ENCODE results near the gene CNTLN. TPM values are rescaled to one million over a fixed set of nuclear protein-coding genes. Genes with fewer than 3 reads are reported as not detected.
"Not testable (repeated sequence)": the region's sequence is repeated elsewhere in the genome, so short reads cannot be mapped to it uniquely, and the experiment has no call there.

Gene CNTLN
- polyA plus RNA-seq, 4 donors = 12.7 to 13.1 (median 13.0) TPM

DNA sequence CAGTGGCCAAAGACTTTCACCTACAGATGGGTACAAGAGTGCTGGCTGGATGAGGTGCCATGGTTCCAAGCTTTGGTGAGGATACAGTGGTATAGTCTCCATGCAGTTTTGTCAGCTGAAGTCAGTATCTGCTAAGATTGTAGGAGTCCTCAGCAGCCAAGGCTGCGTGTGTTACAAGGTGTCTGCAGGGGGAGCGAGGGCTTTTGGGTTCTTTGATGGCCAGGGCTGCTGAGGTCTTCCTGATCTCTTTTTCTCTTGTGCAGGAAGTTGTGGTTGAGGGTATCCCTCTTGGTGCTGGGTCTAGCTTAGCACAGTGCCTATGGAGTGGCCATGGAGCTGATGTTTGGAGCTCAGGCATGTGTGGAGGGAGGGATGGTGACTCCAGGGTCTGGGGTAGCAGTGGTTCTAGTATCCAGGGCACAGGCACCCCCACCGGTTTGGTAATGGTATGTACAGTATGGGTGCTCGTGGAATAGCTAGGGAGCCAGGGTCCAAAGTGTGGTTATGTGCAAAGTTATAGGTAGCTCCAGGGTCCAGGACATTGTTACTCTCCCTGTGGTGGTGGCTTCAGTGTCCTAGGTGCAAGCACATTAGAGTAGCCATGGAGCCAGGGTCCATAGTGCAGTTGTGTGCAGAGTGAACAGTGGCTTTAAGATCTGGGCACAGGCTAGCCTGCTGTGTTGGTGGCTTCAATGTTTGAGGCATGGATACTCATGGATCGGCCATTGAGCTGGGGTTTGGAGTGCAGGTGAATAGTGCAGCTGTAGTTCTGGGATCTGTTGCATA is 36.7 kb downstream of the CNTLN start:
- DNase-seq (ENCODE audit: low read depth in 4 of 4, low spot score in 2 of 4) = no peak

DNA sequence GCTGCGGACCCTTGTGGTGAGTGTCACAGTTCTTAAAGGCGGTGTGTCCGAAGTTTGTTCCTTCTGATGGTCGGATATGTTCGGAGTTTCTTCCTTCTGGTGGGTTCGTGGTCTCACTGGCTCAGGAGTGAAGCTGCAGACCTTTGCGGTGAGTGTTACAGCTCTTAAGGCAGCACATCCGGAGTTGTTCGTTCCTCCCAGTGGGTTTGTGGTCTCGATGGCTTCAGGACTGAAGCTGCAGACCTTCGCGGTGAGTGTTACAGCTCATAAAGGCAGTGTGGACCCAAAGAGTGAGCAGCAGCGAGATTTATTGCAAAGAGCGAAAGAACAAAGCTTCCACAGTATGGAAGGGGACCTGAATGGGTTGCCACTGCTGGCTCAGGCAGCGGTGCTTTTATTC is 42.7 kb downstream of the CNTLN start:
- DNase-seq (ENCODE audit: low read depth in 4 of 4, low spot score in 2 of 4) = not testable (repeated sequence)

- no peak for DNase-seq (ENCODE audit: low read depth in 4 of 4, low spot score in 2 of 4)
These were observed 50.7 kb downstream of the CNTLN start for GRCh38 chr9:17185481-17186029.

- DNase-seq (ENCODE audit: low read depth in 4 of 4, low spot score in 2 of 4) = no peak
These were observed 56.2 kb downstream of the CNTLN start for GRCh38 chr9:17191082-17191481.

DNA sequence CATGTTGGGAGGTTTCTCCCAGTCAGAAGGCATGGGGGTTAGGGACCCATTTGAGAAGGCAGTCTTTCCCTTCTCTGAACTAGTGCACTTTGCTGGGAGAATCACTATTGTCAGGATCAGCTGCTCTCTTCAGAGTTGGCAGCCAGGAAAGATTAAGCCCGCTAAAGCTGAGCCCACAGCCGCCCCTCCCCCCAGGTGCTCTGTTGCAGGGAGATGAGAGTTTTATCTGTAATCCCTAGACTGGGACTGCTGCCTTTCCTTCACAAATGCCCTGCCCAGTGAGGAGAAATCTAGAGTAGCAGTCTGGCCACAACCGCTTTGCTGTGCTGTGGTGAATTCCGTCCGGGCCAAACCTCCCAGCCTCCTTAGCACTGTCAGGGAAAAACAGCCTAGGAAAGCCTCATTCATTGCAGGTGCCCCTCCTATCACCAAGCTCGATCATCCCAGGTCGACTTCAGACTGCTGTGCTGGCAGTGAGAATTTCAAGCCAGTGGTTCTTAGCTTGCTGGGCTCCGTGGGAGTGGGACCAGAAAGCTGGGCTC is 69.8 kb downstream of the CNTLN start:
- no peak for DNase-seq (ENCODE audit: low read depth in 4 of 4, low spot score in 2 of 4)

GRCh38 chr9:17216011-17216410 is 81.2 kb downstream of the CNTLN start:
- DNase-seq (ENCODE audit: low read depth in 4 of 4, low spot score in 2 of 4) = no peak

DNA sequence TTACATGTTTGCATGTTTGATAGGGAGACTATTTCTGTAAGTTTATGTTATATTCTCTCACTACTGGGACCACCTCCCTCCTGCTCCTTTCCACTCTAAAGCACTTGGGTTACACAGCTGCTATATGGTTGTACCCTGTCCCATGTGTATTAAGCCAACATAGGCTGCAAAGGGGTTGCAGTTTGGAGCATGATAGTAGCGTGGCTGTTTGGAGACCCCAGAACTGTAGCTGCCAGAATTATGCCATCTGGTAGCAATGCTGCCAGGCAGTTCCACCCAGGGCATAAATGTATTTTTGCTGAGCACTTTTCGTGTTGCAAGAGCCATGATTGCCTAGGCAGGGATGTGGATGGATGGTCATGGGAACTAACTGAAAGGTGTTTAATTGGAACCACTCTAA is 81.8 kb downstream of the CNTLN start:
- no peak for DNase-seq (ENCODE audit: low read depth in 4 of 4, low spot score in 2 of 4)

- DNase-seq (ENCODE audit: low read depth in 4 of 4, low spot score in 2 of 4) = no peak
These were observed 82.4 kb downstream of the CNTLN start for GRCh38 chr9:17217272-17217671.

DNA sequence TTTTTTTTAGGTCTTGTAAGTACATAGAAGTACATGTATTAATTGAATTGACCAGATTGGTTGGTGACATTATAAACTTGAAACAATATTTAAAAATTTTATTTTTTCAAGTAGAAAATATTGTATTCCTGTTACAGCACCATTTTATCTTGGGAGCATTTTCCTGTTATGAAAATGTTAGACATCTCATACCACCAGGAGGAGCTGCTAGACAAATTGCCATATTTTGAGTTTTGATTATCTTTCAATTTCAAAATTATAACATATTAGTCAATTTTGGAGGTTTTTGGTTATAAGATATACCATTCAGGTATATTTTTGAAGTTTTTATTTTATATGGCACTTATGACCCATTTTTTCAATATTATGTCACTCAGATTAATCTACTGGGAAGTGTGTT is 84.4 kb downstream of the CNTLN start:
- no peak for DNase-seq (ENCODE audit: low read depth in 4 of 4, low spot score in 2 of 4)

GRCh38 chr9:17222932-17223331 is 88.1 kb downstream of the CNTLN start:
- DNase-seq (ENCODE audit: low read depth in 4 of 4, low spot score in 2 of 4) = no peak

DNA sequence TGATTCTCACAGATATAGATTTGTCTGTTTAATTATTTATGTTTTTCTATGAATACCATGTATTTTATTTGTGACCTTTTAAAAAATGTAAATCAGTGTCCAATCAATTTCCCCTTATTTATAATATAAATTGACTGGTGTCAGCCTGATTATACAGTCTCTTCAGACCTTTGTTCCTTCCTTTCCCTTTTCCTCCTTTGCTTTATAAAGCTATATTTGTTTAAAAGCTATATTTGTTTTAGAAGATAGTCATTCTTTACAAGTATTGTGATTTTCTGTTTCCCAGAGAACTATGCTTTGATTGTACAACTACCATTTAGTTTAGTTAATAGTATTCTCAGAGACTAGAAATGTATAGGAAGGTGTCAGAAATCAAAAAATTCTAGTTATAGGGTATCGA is 90.6 kb downstream of the CNTLN start:
- DNase-seq (ENCODE audit: low read depth in 4 of 4, low spot score in 2 of 4) = no peak

GRCh38 chr9:17229945-17230560 is 95.2 kb downstream of the CNTLN start:
- no peak for DNase-seq (ENCODE audit: low read depth in 4 of 4, low spot score in 2 of 4)

DNA sequence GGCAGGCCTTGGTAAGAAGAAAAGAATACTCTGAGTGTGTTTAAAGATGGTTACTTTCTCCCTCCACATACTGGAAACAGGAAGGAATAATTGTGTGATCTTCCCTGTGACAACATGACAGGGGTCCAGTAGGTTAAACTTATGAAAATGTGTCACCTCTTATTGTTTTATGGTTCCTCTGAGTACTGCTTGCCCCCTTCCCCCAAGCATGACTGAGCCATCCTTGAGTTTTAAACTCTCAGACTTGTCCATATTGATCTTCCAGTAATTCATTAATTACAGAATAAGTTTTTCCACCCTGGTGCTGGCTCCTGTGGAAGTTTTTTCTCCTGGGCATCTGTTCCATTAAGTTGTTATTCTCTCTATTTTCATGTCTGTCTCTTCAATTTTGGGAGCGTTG is 95.8 kb downstream of the CNTLN start:
- no peak for DNase-seq (ENCODE audit: low read depth in 4 of 4, low spot score in 2 of 4)

DNA sequence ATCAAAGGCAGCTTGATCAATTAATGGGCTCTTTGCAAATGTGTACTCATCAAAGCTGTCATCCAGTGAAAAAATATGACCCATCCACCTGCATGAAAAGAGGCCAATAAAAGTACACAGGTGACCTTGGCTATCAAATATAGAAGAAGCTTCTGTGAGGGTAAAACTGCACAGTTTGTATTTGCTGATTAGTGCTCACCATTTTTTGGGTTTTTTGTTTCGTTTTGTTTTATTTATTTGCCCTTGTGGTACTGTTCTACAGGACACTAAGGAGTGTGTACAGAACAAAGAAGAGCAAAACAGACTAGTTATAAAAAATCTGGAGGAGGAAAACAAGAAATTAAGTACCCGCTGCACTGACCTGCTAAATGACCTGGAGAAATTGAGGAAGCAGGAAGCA is 101.3 kb downstream of the CNTLN start:
- no peak for DNase-seq (ENCODE audit: low read depth in 4 of 4, low spot score in 2 of 4)

GRCh38 chr9:17246770-17247169 is 111.9 kb downstream of the CNTLN start:
- no peak for DNase-seq (ENCODE audit: low read depth in 4 of 4, low spot score in 2 of 4)

DNA sequence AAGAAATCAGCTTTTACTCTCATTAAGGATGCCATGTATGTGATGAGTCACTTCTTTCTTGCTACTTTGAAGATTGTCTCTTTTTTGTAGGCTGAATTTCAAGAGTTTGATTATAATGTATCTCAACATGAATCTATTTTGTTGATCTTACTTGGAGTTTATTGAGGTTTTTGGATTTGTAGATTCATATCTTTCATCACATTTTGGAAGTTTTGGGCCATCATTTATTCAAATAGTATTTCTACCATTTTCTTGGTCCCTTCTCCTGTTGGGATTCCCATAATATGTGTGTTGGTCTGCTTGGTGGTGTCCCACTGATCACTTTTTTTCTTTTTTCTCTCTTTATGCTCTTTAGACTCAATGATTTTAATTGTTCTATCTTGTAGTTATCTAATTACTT is 116.3 kb downstream of the CNTLN start:
- no peak for DNase-seq (ENCODE audit: low read depth in 4 of 4, low spot score in 2 of 4)

DNA sequence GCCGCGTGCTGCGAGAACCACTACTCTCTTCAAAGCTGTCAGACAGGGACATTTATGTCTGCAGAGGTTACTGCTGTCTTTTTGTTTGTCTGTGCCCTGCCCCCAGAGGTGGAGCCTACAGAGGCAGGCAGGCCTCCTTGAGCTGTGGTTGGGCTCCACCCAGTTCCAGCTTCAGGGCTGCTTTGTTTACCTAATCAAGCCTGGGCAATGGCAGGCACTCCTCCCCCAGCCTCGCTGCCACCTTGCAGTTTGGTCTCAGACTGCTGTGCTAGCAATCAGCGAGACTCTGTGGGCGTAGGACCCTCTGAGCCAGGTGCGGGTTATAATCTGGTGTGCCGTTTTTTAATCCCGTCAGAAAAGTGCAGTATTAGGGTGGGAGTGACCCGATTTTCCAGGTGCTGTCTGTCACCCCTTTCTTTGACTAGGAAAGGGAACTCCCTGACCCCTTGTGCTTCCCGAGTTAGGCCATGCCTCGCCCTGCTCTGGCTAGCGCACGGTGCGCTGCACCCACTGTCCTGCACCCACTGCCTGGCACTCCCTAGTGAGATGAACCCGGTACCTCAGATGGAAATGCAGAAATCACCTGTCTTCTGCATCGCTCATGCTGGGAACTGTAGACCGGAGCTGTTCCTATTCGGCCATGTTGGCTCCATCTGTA is 133.8 kb downstream of the CNTLN start:
- not testable (repeated sequence) for DNase-seq (ENCODE audit: low read depth in 4 of 4, low spot score in 2 of 4)

GRCh38 chr9:17269799-17270198 is 135.0 kb downstream of the CNTLN start:
- no peak for DNase-seq (ENCODE audit: low read depth in 4 of 4, low spot score in 2 of 4)

GRCh38 chr9:17272536-17272935 is 137.7 kb downstream of the CNTLN start:
- no peak for DNase-seq (ENCODE audit: low read depth in 4 of 4, low spot score in 2 of 4)

GRCh38 chr9:17280350-17281012 is 145.6 kb downstream of the CNTLN start:
- DNase-seq (ENCODE audit: low read depth in 4 of 4, low spot score in 2 of 4) = no peak

- not testable (repeated sequence) for DNase-seq (ENCODE audit: low read depth in 4 of 4, low spot score in 2 of 4)
These were observed 155.8 kb downstream of the CNTLN start for GRCh38 chr9:17290673-17291072.
